Hematopoietic multipotent progenitor cell treated with erythropoietin and hydrocortisone succinate and interleukin-3 and kit ligand, for 6 days (in vitro differentiated cells): ENCODE measurements around the gene CAMTA1.

Experiments used
- DNase-seq: peaks from one replicate; pipeline ENCODE4 v3.0.0-alpha.2; 2015

The CAMTA1 gene

DNA sequence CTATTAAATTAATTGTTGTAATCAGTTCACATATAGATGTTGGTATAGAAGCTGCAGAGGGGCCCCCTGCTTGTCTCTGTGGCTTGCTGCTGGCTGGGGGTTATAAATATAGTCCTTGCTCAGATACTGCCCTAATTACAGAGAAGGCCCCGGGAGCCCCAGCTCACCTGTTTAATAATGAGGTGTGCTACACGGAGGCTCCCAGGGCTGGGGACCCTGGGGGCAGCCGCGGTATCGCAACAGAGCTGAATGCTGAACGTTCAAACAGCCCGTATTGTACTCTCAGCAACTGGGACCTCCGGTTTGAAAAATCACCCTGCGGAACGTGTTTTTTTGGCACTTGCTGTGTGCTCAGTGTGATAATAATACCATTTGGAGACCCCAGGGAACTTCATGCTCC lies 309.3 kb downstream of the CAMTA1 start:
- no peak for DNase-seq

DNA sequence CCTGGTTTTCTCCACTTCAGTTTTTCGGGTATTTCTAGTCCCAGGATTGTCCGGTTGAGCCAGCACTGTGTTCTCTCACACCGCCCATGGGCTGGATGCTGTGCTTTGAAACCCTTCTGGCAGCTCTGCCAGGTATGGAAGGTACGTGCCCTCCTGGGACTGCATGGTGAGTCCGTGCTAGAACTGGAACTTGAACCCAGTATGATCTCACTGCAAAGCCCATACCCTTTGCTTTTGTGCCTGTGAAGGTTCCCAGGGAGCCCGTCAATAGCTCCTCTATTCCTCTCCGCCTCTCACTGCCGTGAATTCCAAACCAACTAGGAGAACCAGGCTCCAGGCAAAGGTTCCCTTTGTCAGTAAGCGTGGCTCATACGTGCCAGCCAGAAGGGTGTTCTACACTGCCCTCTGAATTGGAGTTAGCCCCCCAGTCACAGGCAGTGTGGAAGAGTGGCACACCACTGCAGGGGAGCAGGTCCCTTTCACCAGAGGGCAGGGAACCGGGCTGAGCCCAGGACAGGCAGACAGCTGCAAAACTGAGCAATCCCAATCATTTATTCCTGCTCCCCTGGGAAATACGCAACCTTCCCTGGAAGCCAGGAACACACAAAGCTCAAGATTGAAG lies 310.2 kb downstream of the CAMTA1 start:
- DNase-seq = no peak

DNA sequence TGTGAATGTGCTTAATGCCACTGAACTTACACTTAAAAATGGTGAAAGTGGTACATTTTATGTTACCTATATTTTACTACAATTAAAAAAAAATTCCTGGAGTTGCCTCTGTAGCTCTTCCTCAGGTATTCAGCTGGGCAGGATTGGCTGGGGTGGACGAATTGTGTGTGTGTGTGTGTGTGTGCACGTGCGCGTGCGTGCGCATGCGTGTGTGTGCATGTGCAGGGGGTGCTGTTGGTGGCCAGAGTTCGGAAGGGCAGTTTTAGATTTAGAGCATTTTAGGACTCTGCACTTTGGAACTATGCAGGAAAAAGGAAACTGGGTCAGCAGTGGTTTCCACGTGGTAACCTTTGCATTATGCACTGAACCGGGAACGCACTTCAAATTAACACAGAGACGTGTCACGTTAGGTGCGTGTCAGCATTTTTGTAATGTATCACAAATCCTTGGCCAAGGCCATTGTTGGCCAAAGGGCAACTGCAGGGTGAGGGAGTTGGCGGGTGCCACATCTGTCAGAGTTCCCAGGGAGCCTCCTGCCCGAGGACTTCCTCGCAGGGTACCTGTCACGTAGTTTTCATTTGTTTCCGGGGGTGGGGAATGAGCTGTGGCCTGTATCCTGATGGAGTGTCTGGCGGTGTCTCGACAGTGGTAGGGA lies 312.8 kb downstream of the CAMTA1 start:
- DNase-seq = no peak

DNA sequence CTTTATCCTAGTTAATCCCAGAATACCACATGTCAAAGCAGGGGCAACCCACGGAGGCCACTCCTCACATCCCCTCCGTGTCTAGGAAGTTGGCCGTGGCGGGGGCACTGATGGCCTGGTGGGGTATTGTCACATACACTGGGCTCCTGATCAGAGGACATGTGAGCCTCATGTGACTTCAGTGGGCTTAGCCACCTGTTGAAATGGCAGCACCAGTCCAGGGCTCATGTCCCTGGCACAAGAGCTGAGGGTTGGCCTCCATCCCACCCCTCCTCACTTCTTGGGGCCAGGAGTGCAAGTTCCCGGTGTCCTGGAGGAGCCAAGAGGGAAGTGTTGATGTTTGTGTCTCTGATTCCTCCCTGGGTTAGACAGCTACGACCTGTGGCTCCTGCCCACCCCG lies 313.4 kb downstream of the CAMTA1 start:
- no peak for DNase-seq

DNA sequence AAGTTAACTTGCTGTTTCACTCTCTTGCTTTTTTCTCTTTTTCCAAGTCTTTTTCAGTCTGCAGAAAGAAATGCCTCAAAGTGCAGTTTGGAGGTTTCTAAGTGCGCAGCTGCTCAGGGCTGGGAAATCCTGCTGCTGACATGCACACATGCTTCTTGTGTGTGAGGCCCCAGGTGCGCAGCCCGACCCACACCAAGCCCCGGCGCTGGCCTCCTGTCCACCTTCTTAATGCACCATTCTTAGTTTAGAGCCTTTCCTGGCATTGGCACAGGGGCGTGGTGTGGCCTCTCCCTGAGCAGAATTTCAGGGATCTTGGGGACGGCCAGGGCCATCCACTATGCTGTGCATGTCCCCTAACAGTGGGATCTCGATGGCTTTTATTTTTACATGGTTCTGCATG lies 315.2 kb downstream of the CAMTA1 start:
- no peak for DNase-seq

DNA sequence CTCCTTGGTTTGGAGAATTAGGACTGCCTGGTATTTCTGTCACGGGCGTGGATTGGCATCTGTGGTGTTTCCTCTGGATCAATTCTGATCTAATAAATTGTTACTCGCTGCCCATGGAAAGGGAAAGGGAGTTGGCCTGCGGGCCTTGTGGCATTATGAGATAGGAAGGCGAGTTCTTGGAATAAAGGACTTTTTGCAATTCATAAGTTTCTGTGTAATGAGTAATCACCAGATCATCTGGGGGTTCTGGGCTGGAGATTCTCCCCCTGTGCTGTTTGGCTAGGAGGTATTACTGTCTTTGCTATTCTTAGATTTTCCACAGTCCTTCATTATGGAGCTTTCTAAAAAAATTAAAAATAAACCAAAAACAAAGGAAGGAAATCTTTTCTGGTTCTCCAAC lies 315.9 kb downstream of the CAMTA1 start:
- DNase-seq = no peak

DNA sequence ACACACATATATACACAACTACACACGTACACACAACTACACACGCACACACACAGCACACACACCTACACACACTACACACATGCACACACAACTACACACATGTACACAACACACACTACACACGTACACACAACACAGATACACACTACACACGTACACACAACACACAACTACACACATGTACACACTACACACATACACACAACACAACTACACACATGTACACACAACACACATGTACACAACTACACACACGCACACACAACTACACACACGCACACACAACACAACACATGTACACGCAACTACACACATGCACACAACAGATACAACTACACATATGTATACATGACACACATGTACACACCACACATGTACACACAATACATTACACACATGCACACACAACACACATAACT lies 318.1 kb downstream of the CAMTA1 start:
- no peak for DNase-seq

DNA sequence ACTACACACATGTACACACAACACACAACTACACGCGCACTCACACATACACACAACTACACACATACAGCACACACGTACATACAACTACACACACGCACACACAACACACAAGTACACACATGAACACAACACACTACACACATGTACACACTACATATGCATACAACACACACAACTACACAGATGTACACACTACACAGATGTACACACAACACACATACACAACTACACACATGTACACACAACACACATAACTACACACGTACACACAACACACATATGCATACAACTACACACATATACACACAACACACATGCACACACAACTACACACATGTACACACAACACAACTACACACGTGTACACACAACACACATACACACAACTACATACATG lies 318.6 kb downstream of the CAMTA1 start:
- DNase-seq = no peak

DNA sequence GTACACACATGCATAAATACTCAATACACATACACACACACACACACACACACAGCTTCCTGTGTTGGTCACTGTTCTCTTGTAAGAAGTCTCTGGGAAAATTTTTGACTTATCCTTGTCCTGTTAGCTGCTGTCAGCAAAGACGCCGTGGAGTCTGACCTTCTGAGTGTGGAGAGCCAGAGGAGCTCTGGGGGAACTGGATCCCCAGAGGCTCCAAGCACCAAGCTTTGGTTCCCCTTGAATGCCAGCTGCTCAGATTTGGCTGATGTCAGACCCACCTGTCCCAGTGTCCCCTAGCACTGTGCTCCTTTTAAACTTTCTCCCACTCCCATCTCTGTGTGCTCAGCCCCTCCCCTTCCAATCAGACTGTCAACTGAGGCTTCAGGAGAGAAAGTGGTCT lies 319.1 kb downstream of the CAMTA1 start:
- DNase-seq = peak; percentile 9

DNA sequence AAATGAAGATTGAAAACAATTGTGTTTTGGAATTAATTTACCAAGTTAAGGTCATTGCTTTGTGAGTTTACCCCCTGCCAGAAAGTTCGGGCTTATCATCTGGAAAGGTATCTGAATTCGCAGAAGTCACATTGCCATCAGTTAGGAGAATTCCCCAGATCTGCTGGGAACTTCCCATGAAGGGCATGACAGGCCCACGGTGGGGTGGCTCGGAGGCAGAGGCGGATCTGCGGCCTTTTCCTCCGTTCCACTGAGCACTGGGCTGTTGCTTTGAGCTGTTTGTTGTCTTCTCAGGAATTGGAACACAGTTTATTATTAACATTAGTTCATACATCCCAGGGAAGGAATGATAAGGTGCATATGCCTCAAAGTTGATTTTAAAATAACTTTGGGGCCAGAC lies 320.0 kb downstream of the CAMTA1 start:
- DNase-seq = no peak

DNA sequence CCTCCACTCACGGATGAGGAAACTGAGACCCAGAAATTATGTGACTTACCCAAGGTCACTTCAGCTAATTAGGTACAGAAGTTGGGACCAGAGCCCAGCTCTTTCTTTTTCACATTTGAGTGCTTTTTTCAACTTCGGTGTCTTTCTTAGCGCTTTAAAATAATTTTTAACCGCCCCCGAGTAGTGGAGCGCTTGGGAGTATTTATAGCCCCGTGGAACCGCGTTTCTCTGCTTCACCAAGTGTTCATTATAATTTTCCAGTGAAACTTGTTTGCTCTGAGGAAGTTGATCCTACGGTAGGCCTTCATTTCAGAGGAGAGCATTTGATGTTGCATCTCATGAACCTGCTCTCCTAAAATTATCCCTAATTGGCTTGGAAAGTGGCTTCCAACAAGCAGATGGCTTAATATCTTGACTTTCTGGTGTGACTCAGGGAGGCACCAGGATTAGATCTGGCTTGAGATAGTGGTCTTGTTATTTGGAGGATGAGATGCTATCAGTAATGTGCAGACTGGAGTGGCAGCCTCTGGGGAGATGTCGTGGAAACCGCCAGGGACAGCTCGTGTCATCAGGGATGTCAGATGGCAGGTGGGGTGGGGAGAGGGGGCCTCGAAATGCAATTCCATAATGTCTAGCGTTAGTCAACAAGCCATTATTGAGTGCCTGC lies 321.3 kb downstream of the CAMTA1 start:
- no peak for DNase-seq

DNA sequence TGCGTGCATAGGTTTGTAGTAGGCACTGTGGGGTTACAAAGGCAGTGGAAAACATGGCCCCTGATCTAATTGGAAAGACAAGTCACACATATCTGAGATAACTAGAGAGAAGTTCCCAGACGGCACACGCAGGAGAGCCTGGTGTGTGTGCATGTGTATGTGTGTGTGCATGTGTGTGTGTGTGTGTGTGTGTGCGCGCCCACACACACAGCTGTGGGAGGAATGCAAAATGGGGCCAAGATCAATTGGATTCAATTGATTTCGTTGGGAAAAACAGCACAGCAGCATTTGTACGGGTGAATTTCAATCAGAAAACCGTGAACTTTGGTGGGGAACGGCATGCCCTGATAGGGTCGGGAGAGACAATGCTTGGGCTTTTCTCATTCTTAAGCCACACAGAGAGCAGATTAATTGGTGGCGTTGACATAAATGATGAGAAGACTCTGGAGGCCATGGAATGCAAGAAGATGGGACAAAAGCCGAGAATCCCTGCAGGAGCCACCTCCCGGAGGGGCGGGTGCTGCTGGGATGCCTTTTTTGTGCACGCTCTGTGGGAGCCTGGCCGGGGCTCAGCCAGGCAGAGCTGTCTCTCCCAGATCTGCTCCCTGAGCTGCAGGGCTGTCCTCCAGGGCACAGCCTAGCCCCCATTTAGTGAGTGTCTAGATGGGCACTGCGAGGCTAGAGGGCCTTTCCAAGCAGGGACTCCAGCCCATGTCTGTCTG lies 322.0 kb downstream of the CAMTA1 start:
- no peak for DNase-seq

DNA sequence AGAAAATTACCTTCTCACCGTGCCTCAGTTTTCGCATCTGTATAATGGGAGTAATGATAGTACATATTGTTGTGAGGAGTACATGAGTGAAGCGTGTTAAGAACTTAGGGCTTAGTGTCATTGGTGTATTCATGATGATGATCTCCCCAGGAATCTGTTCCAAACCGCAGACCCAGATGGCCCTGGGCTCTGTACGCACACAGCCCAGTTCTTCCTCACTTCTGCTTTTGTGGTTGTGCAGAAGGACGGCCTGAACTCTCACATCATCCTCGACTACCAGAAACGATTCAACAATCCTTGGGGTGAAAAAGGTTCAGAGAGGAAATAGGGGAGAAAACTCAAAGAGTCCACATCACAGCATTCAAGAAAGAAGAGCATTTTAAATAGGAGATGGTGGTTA lies 323.0 kb downstream of the CAMTA1 start:
- peak; percentile 45 for DNase-seq

DNA sequence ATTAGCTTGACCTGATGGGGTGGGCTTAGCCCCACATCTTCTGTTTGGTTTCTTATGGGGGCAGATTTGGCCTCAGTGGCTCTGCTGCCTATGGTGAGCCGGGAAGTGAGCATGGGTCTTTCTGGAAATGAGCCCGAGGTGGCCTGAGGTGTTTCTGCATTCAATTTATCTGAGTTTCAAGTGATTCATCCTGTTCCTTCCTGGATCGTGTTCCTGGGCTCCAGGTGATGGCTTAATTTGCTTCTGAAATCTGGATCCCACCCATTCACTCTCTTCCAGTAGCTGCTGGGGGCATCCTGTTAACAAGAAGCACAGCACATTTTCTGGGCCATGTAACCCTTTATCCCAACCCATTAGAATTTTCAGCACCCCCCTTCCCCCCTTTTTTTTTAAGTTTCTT lies 324.6 kb downstream of the CAMTA1 start:
- no peak for DNase-seq

DNA sequence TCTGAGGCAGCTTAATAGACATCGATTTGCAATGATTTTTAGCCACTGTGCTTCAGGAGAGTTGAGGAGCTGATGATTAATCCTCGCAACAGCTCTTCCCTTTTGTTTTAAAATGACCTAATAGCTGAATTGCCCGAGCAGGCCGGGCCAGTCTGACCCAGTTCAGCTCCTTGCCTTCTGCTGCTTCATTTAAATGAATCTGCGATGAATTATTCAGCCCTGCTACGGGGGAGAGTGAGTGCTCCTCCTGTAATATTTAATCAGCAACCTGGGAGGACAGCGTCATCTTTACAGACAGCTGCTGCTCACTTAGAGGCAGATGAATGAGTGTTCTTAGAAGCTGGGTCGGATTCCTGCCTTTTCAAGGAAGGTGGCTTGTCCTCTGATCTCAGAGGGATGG lies 325.1 kb downstream of the CAMTA1 start:
- no peak for DNase-seq

DNA sequence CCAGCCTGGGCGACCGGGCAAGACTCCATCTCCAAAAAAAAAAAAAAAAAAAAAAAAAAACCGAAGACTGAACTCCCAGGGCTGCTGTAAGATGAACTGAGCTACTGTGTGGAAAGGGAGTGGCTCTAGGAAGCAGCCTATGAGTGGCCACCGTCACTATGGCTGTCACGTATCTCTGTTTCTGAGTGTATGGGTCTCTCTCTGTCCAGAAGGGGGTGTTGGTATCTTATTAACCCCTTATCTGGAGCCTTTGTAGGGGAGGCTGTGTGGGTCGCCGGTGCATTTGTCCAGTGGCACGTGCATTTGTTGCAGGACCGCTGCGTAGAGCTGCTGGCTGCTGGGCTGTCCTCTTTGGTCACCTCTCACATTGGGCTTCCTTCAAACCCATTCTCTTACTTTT lies 326.6 kb downstream of the CAMTA1 start:
- DNase-seq = no peak

DNA sequence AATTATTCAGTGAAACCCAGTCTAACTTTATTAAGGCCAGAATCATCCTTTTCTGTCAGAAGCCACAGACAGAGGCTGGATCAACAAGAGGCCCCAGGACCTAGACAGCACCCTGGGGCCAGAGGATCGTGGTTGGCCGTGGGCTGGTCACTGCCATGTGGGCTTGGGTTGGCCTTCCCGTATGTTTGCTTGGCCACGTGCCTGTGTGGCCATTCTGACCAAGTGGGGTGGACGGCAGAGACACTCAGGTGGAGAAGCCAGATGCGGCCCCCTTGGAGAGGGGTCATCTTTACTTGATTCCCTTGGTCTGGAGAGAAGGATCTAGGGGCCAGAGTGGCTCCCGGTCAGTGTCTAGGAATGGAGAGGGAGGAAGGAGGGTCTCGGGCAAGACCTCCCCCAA lies 327.9 kb downstream of the CAMTA1 start:
- no peak for DNase-seq

DNA sequence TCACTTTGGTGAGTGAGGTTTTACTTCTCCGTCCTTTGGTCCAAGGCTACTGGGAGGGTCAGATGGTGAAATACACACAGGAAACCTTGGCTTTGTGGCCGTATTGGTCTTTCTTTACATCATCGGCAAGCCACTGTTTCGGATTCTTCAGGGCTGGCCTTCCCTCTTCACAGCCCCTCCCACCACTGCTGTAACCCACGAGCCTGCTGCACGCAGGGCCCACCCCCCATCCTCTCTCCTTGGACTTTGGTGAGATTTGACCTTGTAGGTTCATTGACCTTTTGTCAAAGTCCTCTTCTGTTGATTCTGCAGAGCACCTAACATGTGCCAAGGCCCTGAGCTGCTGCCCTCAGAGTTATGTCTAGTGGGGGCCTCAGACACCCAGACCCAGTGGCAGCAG lies 328.6 kb downstream of the CAMTA1 start:
- DNase-seq = no peak

DNA sequence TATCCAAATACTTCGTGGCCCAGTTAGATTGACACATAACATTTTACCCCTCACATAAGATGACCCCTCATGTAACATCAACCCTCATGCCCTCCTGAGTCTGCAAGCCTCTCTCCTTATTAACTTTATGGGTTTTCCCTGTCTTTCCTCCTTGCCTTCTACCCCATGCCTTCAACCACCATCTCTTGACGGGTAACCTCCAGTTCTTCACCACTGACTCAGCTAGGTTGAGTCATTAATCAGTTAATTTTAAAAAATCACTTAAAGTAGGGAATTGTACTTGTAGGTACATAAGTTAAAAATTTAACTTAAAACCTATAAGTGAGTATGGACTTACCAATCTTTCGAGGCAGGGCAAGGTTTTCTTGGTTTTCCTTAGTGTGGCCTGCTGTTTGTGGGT lies 330.7 kb downstream of the CAMTA1 start:
- no peak for DNase-seq

DNA sequence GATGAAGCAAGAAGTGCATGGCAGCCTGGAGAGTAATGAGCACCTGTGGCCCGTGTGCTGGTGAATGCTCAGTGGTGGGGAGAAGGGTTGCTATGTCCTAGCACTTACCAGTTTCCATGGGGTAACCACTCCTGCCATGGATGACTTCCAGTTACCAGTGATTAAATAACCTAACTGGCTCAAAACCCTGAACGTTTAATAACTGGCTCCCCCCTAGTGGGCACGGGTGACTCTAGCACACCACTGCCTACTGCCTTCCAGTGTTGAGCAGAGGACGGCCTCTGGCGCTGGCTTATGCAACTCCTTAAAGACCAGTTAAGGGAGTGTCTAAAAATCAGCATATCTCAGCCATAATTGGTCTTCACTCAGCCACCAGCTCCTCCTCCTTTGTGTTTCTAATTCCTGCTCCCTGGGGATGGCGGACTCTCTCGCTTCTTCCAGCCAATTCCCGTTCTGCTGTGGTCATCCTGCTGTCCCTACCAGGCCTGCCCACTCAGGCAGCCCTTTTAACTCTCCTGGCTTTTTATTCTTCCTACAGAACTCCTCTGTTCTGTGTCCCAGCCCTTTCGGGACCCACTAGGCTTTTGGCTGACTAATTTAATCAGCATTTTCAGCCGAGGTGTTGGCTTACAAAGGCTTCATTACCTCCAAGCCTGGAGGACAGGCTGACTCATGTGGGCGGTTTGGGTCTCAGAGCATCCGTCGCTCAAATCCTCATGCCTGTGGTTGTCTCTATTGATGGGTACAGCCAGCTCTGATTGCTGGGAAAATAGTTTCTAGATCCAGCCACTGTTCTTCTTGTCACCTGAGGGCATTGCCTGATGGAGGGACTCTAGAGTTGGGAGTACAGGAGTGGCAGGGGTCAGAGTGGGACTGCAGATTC lies 332.4 kb downstream of the CAMTA1 start:
- DNase-seq = peak; percentile 50

DNA sequence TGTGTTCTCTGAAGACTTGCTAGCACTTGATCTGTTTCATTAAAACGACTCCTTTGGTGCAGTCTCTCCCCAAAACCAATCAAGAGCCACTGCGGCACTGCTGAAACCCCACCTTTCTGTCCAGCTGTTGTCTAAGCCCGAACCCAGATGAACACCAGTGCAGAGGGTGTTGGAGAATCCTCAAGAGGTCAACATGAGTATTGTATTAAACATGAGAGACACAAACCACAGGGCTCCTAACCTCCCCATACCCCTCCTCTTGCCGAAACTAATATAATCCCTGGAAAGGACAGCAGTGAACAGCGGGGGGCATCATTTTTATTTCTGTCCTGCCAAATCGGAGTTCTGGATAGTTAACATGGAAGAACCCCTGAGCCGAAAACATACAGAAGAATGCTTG lies 333.9 kb downstream of the CAMTA1 start:
- DNase-seq = no peak

DNA sequence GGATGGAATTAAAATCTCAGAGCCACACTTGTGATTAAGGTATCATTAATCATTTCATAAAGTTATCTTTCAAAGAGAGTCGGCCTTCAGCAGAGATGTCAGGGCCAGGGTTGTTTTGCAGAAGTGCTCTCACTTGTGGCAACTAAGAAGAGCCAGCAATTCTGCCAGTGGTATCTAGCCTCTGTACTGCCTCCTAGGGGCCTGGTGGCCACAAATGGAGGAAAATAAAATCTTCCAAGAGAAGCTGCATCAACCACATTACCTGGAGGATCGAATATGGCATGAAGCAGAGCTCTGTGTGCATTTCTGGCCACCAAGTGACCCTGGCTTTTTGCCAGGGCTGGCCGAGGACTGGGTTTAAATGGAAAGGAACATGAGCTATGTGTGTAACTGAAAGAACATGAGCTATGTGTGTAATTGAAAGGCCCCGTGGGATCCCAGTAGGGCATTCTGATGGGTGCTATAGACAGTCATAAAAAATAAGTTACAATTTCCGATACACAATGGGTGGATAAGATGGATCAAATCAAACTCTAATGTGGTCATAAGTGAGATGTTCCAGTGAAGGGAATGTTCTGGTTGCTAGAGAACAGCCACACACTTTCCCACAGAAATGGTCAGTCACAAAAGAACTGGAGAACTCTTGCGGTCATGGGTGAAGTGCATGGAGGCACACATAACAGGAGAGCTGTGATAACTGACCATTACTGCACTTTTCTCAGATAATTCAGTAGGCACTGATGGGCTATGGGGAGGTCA lies 335.8 kb downstream of the CAMTA1 start:
- peak; percentile 26 for DNase-seq
